C4-2B (cell line): ENCODE data around the gene CELA3A.

Experiments used
- H3K27ac ChIP-seq: fragments of 450-650 bp; 2 replicates; pipeline ENCODE4 v1.5.1; 2017
- ZFX ChIP-seq: fragments of 450-650 bp; IDR thresholded peaks from 2 replicates; pipeline ENCODE4 v1.6.1; 2017
- TF ChIP-seq, protein P1 (sequence below): fragments of 450-650 bp; conservative IDR thresholded peaks from 2 replicates; pipeline ENCODE4 v1.5.1; 2017; ENCODE audit warnings: mild to moderate bottlenecking

Gene CELA3A

DNA sequence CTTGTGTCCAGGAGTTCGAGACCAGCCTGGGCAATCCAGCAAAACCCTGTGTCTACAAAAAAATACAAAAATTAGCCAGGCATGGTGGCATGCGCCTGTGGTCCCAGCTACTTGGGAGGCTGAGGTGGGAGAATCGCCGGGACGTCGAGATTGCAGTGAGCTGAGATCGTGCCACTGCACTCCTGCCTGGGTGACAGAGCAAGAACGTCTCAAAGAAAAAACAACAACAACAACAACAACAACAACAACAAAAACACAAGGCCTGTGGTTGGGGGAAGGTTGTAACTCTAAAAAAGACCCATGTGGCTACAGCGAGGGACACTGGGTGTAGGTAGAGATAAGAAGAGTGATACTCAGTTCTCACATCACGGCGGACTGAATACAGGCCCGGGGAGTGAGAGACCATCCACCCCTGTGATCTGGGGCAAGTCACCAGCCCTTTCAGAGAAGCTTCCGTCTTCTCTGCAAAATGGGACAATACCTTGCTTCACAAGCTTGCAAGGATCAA, 50.2 kb downstream of the CELA3A start:
- H3K27ac ChIP-seq = peak overlapping the region; percentile 96
- no peak for TF ChIP-seq ZFX
- TF ChIP-seq, protein P1, sequence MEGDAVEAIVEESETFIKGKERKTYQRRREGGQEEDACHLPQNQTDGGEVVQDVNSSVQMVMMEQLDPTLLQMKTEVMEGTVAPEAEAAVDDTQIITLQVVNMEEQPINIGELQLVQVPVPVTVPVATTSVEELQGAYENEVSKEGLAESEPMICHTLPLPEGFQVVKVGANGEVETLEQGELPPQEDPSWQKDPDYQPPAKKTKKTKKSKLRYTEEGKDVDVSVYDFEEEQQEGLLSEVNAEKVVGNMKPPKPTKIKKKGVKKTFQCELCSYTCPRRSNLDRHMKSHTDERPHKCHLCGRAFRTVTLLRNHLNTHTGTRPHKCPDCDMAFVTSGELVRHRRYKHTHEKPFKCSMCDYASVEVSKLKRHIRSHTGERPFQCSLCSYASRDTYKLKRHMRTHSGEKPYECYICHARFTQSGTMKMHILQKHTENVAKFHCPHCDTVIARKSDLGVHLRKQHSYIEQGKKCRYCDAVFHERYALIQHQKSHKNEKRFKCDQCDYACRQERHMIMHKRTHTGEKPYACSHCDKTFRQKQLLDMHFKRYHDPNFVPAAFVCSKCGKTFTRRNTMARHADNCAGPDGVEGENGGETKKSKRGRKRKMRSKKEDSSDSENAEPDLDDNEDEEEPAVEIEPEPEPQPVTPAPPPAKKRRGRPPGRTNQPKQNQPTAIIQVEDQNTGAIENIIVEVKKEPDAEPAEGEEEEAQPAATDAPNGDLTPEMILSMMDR = no peak

DNA sequence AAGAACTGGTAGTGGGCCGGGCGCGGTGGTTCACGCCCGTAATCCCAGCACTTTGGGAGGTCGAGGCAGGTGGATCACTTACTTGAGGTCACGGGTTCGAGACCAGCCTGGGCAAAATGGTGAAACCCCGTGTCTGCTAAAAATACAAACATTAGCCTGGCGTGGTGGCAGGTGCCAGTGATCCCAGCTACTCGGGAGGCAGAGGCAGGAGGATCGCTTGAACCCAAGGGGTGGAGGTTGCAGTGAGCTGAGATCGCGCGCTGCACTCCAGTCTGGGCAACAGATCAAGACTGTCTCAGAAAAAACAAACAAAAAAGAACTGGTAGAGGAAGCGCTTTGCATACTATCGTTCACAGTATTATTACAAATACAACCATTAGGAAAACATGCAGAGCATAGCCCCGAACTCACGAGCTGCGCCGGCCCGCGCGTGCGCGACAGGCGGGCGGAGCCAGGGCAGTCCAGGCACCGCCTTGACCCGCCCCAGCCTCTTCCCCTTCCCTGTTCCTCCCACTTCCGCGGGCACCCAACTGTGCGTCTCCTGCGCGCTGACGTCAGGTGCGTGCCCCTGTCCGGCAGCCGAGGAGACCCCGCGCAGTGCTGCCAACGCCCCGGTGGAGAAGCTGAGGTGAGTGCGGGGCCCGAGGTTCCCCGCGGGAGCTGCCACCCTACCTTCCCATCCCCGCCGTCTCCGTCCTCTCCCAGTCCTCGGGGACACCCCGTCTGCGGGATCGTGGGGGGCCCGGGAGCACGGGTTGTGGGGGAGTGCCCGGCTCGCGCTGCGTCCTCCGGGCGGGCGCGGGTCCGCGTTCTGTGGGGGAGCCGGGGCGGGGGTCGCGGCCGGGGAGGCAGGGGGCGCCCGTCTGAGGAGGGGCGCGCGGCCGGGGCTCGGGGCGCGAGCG, 50.9 kb downstream of the CELA3A start, which contains the start of gene CDC42:
Gene CDC42, plus strand, starts transcription at position 595 of the 902 bp plus-strand sequence. CDS start 25,770 bp downstream, outside the sequence.
- TF ChIP-seq, protein P1 = no peak
- TF ChIP-seq ZFX = 0 out of 2 replicates have a peak, but pooled peaks have one; percentile 18
- H3K27ac ChIP-seq = peak within 1 kb of the TSS; percentile 96

DNA sequence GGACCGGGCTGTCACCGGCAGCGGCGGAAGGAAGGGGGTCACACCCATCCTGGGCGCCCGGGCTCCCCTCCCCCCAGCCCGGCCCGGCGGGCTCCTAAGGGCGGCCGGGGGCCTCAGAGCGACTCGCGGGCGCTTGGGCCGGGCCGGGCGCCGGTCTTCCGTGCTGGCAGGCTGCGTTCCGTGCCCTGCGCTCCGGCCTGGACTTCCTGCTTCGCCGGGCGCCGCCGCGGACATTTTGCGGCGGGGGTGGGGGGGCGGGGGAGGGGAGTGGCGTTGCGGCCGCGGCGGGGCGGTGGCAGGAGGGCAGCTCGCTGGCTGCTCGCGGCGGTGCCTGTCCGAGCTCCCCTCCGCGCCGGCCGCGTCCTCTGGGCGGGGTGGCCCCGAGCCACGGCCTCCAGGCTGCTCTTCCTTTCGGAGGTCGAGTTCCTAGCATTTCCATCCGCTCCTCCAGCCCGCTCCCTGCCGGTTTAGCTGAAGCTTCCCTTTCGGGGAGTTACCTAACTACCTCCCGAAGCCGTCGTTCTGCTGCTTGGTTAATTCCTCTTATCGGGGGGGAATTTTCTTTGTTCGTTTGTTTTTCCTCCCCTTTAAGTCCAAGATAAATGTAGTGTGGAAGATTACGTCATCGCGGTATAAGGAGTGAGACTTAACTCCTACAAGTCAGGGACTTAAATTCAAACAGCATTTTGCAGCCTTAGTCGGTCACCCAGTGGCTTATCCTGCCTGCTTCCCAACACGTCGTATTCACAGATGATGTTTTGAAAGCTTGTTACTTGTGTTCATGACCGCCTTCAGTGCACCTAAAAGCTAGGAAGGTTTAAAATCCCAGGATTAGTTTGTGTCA, 51.8 kb downstream of the CELA3A start:
- peak overlapping the region; percentile 96 for H3K27ac ChIP-seq
- TF ChIP-seq, protein P1 = no peak
- TF ChIP-seq ZFX = no peak

DNA sequence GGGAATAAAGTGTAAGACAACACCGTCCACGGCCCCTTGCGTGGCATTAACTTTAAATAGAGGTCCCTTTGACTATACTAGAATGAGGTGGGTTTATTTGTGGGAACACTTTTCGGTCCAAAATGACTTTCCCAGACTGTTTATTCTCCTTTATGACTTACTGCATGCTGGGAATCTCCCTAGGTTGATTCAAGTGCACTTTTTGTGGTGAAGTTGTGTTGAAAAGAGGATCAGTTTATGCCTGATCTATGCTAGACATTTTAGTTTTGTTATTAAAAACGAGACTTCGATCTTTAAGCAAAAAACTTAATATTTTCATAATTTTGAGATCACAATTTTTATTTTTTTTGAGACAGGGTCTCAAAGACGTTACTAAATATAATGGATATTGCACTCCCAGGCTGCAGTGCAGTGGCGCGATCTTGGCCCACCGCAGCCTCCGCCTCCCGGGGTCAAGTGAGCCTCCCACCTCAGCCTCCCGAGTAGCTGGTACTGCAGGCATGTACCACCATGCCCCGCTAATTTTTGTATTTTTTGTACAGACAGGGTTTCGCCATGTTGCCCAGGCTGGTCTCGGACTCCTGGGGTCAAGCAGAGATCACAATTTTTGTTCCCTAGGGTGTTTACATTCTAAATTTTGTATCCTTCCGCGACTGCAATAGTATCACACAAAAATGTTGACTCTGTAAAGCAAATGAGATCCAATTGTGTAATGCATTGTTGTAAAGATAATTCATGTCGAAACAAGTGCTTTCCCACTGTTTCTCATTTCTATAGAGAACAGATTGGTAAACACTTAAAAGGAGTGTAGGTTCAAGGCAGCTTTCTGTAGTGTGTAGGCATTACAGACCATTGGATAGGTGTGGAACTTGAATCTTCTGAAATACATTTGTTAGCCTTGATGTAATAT, 52.7 kb downstream of the CELA3A start:
- TF ChIP-seq, protein P1 = no peak
- TF ChIP-seq ZFX = no peak
- H3K27ac ChIP-seq = peak overlapping the region; percentile 96; the same call in 1 of the 2 replicates

DNA sequence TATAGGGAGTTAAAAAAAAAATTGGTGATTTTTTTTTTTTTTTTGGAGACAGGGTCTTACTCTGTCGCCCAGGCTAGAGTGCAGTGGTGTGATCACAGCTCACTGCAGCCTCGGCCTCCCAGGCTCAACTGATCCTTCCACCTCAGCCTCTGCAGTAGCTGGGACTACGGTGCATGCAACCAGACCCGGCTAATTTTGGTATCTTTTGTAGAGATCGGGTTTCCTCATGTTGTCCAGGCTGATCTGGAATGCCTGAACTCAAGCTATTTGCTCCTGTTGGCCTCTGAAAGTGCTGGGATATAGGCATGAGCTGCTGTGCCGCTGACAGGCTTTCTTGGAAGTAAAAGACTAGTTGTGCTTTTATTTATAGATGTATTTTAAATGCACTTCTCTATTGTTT, 54.0 kb downstream of the CELA3A start:
- H3K27ac ChIP-seq = no peak overlapping the region
- no peak for TF ChIP-seq ZFX
- TF ChIP-seq, protein P1 = no peak

DNA sequence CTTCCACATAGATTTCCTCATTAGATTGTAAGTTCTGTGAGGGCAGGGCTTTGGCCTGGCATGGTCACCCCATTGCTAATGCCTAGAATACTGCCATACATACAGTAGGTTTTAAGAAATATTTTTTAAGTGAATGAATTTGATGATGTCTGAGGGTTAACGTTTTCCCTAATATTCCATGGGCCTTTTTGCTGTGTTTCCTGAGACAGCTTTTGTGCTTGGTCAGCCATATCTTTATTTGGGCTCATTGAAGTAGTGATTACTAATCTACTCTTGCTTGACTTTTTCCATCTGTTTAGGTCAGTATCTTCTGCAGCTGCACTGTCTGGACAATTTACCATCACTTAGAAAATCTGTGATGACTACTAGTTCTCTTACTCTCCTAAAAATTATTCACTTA, 54.6 kb downstream of the CELA3A start:
- H3K27ac ChIP-seq = no peak overlapping the region
- TF ChIP-seq ZFX = no peak
- TF ChIP-seq, protein P1 = no peak
